Measurements from ENCODE around the gene ALOX12.
"Not testable (repeated sequence)": the region's sequence is repeated elsewhere in the genome, so short reads cannot be mapped to it uniquely, and the experiment has no call there.

Gene ALOX12, protein sequence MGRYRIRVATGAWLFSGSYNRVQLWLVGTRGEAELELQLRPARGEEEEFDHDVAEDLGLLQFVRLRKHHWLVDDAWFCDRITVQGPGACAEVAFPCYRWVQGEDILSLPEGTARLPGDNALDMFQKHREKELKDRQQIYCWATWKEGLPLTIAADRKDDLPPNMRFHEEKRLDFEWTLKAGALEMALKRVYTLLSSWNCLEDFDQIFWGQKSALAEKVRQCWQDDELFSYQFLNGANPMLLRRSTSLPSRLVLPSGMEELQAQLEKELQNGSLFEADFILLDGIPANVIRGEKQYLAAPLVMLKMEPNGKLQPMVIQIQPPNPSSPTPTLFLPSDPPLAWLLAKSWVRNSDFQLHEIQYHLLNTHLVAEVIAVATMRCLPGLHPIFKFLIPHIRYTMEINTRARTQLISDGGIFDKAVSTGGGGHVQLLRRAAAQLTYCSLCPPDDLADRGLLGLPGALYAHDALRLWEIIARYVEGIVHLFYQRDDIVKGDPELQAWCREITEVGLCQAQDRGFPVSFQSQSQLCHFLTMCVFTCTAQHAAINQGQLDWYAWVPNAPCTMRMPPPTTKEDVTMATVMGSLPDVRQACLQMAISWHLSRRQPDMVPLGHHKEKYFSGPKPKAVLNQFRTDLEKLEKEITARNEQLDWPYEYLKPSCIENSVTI

DNA sequence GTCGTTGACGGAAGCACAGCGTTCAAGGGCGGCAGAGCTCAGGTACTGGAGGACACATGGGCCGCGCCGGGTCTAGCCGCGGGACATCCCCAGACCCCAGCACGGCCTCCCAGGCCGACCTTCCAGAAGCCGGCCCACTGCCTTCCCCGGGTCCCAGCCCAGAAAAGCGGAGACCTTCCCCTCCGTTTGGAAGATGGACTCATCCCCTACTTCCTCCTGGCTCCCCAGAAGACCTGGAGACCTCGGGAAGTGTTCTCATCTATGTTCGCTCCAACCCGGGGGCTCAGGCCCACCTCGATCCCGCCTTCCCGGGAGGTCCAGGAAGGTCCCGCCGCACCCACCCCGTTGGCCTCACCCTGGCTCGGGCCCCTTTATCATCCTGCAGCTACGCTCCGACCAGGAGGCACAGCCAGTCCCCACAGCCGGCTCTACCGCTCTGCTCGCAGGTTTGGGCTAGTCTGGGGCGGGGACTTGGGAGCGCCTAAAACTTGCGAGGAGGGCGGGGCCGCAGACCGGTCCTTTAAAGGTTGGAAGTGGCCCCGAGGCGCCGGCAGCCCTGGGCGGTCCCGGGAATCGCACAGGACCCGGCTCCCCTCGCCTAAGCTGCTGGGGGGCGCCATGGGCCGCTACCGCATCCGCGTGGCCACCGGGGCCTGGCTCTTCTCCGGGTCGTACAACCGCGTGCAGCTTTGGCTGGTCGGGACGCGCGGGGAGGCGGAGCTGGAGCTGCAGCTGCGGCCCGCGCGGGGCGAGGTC is at the start of gene ALOX12:
TSS of gene ALOX12 (plus strand) at position 550 of the 756 bp plus-strand sequence. CDS start at position 619, 69 bp downstream.
- no peak for DNase-seq

DNA sequence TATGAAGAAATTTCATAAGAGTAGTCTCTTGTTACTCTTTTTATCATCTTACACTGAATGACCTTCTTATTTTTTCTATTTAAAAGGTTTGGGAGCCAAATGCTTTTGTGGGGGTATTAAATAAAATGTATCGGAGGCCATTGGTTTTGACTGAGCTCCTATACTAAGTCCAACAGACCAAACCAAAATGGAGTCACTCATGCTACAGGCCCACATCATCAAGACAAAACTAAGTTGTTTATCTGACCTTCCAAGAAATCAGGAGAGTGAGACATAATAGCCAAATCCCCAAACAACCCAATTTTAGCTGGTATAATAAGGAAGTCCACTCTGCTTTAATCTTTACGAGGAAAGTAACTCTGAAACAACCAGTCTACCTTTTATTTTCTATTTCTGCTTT is 48.1 kb upstream of the ALOX12 start:
- DNase-seq: no peak

DNA sequence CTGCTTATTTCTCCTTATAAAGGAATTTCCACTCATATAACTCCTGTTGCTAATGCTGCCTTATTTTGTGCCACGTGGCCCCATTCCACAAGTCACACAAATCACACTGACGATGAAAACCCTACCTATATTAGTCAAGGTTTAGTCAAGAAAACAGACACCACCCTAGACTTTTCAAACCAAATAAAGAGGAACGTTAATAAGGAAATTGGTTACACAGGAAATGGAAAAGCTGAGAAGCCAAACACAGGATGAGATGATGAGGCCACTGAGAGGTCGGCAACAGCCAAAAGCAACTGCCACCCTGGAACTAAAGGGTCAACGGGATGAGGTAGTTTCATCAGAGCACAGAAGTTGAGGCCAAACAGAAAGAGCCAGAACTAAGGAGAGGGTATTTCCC is 47.3 kb upstream of the ALOX12 start:
- no peak for DNase-seq

DNA sequence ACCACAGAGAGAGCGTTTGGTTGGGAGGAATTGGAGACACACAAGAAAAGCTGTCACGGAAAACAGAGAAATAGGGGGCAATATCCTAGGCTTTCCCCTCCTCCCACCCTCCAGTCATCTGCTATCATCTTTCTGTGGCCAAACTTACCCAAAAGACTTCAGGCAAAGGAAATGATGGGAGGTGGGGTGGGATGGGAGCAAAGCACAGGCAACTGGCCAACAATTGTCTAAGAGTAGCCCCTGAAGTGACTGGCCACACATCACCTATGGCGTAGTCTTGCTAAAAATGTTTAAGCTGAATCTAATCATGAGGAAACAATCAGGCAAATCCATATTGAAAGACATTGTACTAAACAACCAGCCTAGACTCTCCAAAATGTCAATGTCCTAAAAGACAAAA is 46.9 kb upstream of the ALOX12 start:
- no peak for DNase-seq

DNA sequence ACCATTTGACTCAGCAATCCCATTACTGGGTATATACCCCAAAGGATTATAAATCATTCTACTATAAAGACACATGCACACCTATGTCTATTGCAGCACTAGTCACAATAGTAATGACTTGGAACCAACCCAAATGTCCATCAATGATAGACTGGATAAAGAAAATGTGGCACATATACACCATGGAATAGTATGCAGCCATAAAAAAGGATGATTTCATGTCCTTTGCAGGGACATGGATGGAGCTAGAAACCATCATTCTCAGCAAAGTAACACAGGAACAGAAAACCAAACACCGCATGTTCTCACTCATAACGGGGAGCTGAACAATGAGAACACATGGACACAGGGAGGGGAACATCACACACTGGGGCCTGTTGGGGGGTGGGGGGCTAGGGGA is 44.9 kb upstream of the ALOX12 start:
- DNase-seq: not testable (repeated sequence)

DNA sequence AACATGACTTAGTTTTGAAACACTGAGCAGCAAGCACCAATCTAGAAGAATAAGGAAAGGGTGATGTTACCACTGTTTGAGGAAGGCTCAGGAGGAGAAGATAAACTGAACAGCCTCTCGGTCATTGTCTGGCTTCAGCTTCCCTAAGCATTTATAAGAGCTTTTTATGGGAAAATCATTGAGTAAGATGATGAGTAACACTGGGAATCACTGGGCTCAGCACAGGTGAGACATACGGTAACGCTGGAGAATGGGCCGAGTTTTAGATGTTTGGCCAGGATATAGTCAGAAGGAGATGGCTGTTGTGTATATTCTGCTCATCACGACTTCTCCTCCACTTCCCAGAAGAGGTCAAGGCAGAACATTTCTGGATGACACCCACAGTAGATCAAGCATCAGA is 42.2 kb upstream of the ALOX12 start:
- DNase-seq: no peak

DNA sequence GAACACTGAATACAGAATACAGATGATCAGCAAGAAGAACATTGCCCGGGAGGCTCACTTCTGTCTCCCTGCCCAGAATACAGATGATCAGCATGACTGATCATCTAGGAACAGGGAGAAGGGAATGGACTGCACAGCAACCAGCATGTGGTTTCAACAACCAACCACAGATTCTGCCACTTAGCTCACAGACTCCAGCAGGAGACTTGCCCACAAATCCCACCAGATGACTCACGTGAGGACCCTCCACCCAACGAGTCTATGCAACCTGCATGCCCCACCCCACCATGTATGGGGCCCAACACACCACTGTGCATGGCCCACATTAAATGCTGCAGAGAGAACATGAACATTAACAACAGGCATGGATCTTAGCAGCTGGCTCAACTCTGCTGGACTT is 36.1 kb upstream of the ALOX12 start:
- DNase-seq: no peak

DNA sequence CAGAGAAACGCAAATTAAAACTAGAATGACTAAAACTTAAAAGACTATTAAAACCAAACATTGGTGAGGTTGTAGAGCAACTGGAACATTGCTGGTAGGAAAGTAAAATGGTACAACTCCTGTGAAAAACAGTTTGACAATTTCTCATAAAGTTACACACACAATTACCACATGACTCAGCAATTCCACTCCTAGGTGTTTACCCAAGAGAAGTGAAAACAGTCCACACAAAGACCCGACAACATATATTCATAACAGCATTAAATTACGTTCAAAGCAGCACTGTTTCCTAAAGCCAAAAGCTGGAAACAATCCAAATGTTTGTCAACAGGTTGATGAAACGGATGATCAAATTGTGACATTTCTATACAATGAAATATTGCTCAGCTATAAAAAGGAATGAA is 26.5 kb upstream of the ALOX12 start:
- DNase-seq: no peak

DNA sequence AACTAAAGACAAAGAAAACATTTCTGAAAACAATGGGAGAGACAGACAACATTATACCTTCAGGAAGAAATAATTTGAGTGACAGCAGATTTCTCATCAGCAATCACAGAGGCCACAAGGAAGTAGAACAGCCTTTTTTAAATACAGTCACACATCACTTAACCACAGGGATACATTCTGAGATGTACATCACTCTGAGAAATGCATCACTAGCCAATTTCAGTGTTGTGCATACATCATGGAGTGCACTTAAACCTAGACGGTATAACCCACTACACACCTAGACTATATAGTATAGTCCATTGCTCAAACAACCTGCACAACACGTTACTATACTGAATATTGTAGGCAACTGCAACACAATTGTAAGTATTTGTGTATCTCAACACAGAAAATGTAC is 24.9 kb upstream of the ALOX12 start:
- no peak for DNase-seq

DNA sequence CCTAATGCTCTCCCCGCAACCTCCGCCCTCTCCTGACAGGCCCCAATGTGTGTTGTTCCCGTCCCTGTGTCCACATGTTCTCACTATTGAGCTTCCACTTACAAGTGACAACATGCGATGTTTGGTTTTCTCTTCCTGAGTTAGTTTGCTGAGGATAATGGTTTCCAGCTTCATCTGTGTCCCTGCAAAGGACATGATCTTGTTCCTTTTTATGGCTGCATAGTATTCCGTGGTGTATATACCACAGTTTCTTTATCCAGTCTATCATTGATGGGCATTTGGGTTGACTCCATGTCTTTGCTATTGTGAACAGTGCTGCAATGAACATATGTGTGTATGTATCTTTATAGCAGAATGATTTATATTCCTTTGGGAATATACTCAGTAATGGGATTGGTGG is 16.4 kb upstream of the ALOX12 start:
- DNase-seq: not testable (repeated sequence)

DNA sequence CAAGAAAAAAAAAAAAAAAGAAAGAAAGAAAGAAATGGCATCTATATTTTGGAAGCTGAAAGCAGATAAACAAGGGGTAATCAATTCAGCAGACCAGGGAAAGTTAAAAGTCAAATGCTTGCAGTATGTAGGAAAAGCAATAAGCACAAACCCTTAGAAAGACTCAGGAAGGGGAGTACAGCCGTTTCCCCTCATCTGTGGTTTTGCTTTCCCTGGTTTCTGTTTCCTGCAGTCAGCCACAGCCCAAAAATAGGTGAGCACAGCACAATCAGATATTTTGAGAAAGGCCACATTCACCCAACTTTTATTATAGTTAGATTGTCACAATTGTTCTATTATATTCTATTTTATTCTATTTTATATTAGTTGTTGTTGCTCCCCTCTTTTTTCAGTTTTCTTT is 14.4 kb upstream of the ALOX12 start:
- DNase-seq: no peak

DNA sequence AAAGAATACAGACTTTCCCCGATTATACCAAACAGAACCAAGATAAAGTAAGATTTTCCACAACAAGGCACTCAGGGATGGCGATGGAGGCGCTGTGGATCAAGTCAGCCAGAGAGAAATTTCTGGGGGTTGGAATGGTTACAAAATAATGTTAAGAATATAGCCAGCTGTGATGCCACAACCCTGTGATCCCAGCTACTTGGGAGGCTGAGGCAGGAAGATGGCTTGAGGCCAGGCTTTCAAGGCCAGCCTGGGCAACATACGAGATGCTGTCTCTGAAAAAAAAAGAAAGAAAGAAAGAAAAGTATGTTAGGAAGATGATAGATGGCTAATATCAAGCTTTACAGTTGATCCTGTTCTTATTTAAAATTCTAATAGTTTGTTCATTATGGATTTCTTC is 10.6 kb upstream of the ALOX12 start:
- DNase-seq: no peak

DNA sequence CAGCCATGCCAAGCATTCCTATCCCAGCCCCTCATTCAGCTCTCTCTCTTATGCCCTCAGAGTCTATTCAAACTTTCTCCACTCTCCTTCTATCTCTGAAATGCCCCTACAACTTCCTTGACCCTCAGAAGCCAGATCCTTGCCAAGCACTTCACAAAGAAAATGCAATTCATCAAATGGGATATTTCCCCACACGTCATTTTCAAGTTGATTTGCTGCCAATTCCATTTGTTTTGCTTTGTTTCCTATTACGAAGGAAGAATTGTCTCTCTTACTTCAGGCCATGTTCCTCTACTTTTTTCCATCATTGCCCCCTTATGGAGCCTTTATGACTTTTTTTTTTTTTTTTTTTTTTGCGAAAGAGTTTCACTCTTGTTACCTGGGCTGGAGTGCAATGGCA is 9.2 kb upstream of the ALOX12 start:
- DNase-seq: no peak

DNA sequence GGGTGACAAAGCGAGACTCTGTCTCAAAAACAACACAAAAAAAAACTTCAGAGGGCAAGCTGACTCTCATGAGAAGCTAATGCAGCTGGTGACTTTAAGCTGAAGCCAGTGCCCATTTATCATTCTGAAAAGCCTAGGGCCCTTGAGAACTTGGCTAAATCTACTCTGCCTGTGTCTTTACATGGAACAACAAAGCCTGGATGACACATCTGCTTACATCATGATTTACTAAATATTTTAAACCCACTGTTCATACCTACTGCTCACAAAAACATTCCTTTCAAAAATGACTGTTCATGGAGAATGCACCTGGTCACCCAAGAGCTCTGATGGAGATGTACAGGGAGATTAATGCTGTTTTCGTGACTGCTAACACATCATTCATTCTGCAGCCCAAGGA is 6.1 kb upstream of the ALOX12 start:
- no peak for DNase-seq

DNA sequence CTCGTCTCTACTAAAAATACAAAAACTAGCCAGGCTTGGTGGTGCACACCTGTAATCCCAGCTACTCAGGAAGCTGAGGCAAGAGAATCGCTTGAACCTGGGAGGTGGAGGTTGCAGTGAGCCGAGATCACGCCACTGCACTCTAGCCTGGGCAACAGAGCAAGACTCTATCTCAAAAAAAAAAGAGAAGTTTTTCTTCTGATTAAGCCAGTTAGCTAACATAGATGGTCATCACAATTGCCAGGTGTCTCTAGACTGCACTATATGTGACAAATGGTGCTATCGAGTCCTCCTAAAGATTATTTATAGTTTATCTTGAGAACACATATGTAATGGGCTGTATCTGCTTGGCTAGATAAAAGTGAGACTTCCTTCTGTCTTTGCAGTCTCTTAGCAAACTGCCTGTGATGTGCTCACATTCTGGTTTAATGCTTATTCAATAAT is 2.2 kb upstream of the ALOX12 start:
- DNase-seq: not testable (repeated sequence)

DNA sequence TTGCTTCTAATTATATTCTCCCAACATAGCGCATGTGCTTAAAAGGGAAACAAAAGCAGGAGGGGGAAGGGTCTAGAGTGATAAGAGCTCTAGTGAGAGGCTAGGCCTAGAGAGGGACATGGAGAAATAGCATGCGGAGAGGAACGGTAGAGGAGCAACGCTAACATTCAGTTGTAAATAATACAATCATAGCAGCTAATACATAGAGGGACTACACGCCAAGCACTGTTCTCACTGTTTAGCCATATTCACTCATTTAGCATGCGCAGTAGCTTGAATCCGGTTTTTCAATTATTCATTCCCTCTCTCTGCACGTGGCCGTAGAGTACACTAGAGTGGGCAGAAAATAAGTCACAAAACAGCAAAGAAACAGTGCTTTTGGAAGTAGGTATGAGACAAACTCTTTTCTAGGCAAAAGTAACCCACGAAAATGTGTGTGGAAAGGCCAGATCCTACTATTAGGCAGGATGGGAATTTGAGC is 1.7 kb upstream of the ALOX12 start:
- DNase-seq: no peak

DNA sequence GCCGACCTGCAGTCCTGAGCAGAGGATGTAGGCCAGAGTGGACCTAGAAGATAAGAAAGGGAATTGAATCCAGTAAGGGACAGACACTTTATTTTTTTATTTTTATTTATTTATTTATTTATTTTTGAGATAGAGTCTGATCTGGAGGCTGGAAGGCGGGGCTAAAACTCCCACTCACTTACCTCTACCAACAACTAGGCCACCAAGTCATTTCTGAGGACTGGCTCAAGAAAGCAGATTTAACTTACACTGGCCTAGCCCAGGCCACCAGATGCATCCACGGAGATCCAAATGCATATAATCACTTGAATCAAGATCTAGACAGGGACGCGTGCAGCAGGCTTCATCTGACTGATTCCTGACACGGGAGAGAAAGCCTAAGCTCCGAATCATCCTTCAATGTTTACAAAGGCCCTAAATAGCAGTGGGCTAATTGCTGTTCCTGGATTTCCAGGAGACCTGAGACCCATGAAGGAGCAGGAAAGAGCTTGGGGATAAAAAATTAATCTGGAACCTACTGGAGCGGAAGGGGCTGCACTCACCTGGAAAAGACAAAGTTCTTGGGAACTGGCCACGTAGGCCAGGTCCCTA is 1.1 kb upstream of the ALOX12 start:
- DNase-seq: no peak

DNA sequence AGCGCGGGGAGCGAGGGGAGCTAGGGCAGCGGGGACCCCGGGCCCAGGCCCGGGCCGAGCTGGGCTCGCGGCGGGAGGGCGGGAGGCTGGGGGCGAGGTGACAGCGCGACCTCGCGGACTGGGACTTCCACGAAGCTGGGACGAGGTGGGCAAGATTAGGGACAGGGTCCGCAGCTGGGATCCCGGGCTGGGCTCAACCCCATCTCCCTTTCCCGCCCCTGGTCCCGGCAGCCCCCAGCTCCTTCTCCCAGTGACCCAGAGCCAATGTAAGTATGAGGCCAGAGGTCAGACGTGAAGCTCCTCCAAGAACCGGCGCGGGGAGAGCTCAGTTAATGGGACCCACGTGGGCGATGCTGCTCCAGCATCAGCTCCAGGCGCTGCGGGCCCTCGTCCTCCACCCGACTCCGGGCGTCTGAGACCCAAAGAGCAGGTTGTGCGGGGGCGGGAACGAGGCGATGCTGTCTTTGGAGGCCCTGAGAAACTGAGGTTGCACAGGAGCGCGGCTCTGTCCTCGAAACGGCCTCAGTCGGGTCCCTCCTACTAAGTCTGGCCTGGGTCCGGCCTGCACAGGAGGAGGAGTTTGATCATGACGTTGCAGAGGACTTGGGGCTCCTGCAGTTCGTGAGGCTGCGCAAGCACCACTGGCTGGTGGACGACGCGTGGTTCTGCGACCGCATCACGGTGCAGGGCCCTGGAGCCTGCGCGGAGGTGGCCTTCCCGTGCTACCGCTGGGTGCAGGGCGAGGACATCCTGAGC is 585 bp downstream of the ALOX12 start:
- no peak for DNase-seq

DNA sequence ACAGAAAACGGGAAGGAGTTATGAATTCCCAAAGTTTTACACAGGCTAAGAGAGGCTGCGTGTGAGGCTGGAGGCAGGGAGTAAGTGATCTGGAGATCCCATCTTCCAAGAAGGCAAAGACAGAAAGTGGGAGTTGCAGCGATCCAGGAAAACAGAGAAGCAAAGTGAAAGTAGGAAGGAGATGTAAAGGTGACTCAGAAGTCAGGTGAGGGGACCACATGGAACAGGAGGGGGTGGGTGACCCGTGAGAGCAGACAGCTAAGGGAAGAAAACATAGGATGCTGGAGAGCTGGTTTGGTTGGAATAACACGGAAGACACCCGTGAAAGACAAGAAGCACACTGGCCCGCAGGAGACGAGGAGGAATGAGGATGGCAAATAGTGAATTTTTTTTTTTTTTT is 1.3 kb downstream of the ALOX12 start:
- no peak for DNase-seq

DNA sequence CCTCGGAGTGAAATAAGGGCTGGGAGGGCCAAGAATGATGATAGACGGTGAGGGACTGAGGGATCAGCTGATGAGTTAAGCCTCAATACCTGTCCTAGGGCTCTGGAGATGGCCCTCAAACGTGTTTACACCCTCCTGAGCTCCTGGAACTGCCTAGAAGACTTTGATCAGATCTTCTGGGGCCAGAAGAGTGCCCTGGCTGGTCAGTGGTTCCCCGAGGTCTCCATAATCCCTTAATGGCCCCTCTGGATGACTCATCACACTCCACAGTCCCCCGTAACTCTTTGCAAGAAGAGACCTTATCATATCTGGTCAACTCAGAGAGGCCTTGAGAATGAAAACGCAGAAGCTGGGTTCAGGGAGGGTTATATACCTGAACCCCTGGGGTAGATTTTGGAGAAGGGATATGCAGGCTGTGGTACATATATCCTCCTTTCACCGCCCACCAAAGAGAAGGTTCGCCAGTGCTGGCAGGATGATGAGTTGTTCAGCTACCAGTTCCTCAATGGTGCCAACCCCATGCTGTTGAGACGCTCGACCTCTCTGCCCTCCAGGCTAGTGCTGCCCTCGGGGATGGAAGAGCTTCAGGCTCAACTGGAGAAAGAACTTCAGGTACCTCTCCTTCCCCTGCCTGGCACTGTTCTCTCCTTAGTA is 3.1 kb downstream of the ALOX12 start:
- DNase-seq: no peak

DNA sequence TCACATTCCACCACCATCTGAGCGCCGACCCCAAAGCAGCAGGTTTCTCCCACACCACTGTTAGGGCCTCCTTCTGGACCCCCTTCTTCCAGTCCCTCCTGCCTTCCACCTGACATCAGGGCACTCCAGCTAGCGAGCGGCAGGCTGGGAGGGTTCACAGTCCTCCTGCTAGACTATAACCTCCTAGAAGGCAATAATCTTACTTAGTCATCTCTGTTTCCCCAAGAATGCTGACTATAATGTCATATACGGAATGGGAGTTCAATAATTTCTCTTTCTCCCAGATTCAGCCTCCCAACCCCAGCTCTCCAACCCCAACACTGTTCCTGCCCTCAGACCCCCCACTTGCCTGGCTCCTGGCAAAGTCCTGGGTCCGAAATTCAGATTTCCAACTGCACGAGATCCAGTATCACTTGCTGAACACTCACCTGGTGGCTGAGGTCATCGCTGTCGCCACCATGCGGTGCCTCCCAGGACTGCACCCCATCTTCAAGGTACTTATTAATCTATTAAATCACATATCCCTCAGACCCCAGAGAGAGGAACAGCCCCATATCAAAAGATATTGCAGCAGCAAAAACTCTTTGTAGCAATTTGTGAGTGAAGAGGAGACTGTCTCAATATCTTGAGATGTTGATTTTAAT is 5.6 kb downstream of the ALOX12 start:
- no peak for DNase-seq
